A204.1 (cell line): Measurements from ENCODE around the gene RAD51B.

ENCODE experiments used
- FAIRE-seq: peaks from 2 replicates; lab custom pipeline; 2012; peaks lifted over from hg19 to GRCh38; lab: Jason Lieb, UNC

The RAD51B gene

GRCh38 chr14:68711561-68712309, 892.2 kb downstream of the RAD51B start:
- no peak for FAIRE-seq

GRCh38 chr14:68712703-68713370, 893.3 kb downstream of the RAD51B start:
- no peak for FAIRE-seq

- no peak for FAIRE-seq
Measured at GRCh38 chr14:68713782-68714181, 894.2 kb downstream of the RAD51B start.

GRCh38 chr14:68714991-68715924, 895.7 kb downstream of the RAD51B start:
- FAIRE-seq, result no peak

GRCh38 chr14:68716698-68717097, 897.1 kb downstream of the RAD51B start:
- no peak for FAIRE-seq

- FAIRE-seq, result no peak
Measured at GRCh38 chr14:68718023-68718990, 898.7 kb downstream of the RAD51B start.

- no peak for FAIRE-seq
Measured at GRCh38 chr14:68719634-68720384, 900.2 kb downstream of the RAD51B start.

GRCh38 chr14:68722186-68722585, 902.6 kb downstream of the RAD51B start:
- no peak for FAIRE-seq

- no peak for FAIRE-seq
Measured at GRCh38 chr14:68722968-68723566, 903.5 kb downstream of the RAD51B start.

- FAIRE-seq, result no peak
Measured at GRCh38 chr14:68723808-68724268, 904.3 kb downstream of the RAD51B start.

GRCh38 chr14:68724914-68725313, 905.3 kb downstream of the RAD51B start:
- no peak for FAIRE-seq

GRCh38 chr14:68726093-68726695, 906.6 kb downstream of the RAD51B start:
- no peak for FAIRE-seq

GRCh38 chr14:68727315-68728047, 907.9 kb downstream of the RAD51B start:
- FAIRE-seq, result no peak

GRCh38 chr14:68728342-68729106, 908.9 kb downstream of the RAD51B start:
- no peak for FAIRE-seq

GRCh38 chr14:68729556-68729955, 910.0 kb downstream of the RAD51B start:
- no peak for FAIRE-seq

GRCh38 chr14:68730348-68730747, 910.8 kb downstream of the RAD51B start:
- no peak for FAIRE-seq

GRCh38 chr14:68730811-68731425, 911.3 kb downstream of the RAD51B start:
- FAIRE-seq, result no peak
